Caco-2 (cell line): ENCODE results near the gene CASP7. TPM values are rescaled to one million over a fixed set of nuclear protein-coding genes. Genes with fewer than 3 reads are reported as not detected.

Source experiments
- BruUV-seq: library from RNA; stranded (reverse); fragments of 400-500 nt; replicated peaks from 2 replicates; lab custom pipeline; 2021; lab: Mats Ljungman, UMichigan
- CTCF ChIA-PET: fragments of 300-600 bp; sonication (Branson Sonifier 250); formaldehyde crosslinking; loops from one replicate; lab custom pipeline; 2022; ENCODE audit warnings: antibody characterized with exemption; lab: Charles Lee
- POLR2A ChIA-PET: fragments of 300-600 bp; sonication (Branson Sonifier 250); formaldehyde crosslinking; loops from one replicate; lab custom pipeline; 2022; ENCODE audit warnings: antibody characterized with exemption; lab: Charles Lee
- DNase-seq, 2 experiments: peaks; one replicate each; pipeline versions ENCODE4 v3.0.0 to v3.0.0-alpha.2; 2020 to 2022
- H3K27me3 ChIP-seq: replicated peaks from 2 replicates; pipeline ENCODE4 v1.6.0; 2011; ENCODE audit warnings: low read length; ENCODE audit not compliant: control insufficient read depth, insufficient read depth
- H3K36me3 ChIP-seq: 2 replicates; pipeline ENCODE4 v1.5.1; 2011; ENCODE audit warnings: low read length; ENCODE audit not compliant: control insufficient read depth, insufficient read depth
- H3K4me1 ChIP-seq: fragments of 250-450 bp; sonication (Bioruptor Pico); 2 replicates; pipeline ENCODE4 v1.5.1; 2020; ENCODE audit warnings: mild to moderate bottlenecking
- H3K4me3 ChIP-seq: 2 replicates; pipeline ENCODE4 v1.5.1; 2011; ENCODE audit warnings: low read depth, mild to moderate bottlenecking, control low read depth, low read length
- H3K9me3 ChIP-seq: fragments of 250-450 bp; sonication (Bioruptor Pico); 2 replicates; pipeline ENCODE4 v1.5.1; 2020; ENCODE audit warnings: mild to moderate bottlenecking, moderate library complexity
- H3K27ac Mint-ChIP-seq: one replicate; pipeline ENCODE4 v1.8.0; 2022; ENCODE audit warnings: mixed read lengths; ENCODE audit not compliant: unreplicated experiment
- H3K27me3 Mint-ChIP-seq: one replicate; pipeline ENCODE4 v1.8.0; 2022; ENCODE audit warnings: mixed read lengths; ENCODE audit not compliant: insufficient read depth, unreplicated experiment
- H3K36me3 Mint-ChIP-seq: one replicate; pipeline ENCODE4 v1.8.0; 2022; ENCODE audit warnings: mild to moderate bottlenecking, mixed read lengths; ENCODE audit not compliant: insufficient read depth, unreplicated experiment
- H3K4me1 Mint-ChIP-seq: one replicate; pipeline ENCODE4 v1.8.0; 2022; ENCODE audit warnings: low read depth, mixed read lengths; ENCODE audit not compliant: unreplicated experiment
- H3K4me3 Mint-ChIP-seq: one replicate; pipeline ENCODE4 v1.8.0; 2022; ENCODE audit warnings: mild to moderate bottlenecking, moderate library complexity, mixed read lengths; ENCODE audit not compliant: unreplicated experiment
- H3K9me3 Mint-ChIP-seq: one replicate; pipeline ENCODE4 v1.8.0; 2022; ENCODE audit warnings: mixed read lengths; ENCODE audit not compliant: unreplicated experiment
- intact Hi-C: fragments of 100-400 bp; cut with micrococcal nuclease; formaldehyde crosslinking; loops from one replicate; pipeline ENCODE4 v1.10.0; 2022; ENCODE audit not compliant: unreplicated experiment
- total RNA-seq: library from RNA; stranded (reverse); gene quantifications from 2 replicates; pipeline ENCODE4 v1.2.3, GENCODE V29; 2022
- TF ChIP-seq, protein P1 (sequence below), 2 experiments: fragments of 200-600 bp in 1 of 2; IDR thresholded peaks; 1 replicate in 1 of 2; 2 replicates in 1 of 2; pipeline versions ENCODE4 v1.5.1 to v1.8.0; 2011 to 2022; ENCODE audit warnings: antibody characterized with exemption in 1 of 2, control low read depth in 1 of 2, inconsistent platforms in 1 of 2, low read depth in 1 of 2, low read length in 1 of 2, mild to moderate bottlenecking in 1 of 2, moderate library complexity in 1 of 2; ENCODE audit not compliant: insufficient read depth in 1 of 2, severe bottlenecking in 1 of 2, unreplicated experiment in 1 of 2

CASP7 gene
- total RNA-seq, 1 experiment from 2014 or later = 23.9 TPM

GRCh38 chr10:113647812-113648211, 31.9 kb upstream of the CASP7 start:
- no peaks in the 10 kb centered on the region for H3K9me3 Mint-ChIP-seq
- TF ChIP-seq, protein P1, sequence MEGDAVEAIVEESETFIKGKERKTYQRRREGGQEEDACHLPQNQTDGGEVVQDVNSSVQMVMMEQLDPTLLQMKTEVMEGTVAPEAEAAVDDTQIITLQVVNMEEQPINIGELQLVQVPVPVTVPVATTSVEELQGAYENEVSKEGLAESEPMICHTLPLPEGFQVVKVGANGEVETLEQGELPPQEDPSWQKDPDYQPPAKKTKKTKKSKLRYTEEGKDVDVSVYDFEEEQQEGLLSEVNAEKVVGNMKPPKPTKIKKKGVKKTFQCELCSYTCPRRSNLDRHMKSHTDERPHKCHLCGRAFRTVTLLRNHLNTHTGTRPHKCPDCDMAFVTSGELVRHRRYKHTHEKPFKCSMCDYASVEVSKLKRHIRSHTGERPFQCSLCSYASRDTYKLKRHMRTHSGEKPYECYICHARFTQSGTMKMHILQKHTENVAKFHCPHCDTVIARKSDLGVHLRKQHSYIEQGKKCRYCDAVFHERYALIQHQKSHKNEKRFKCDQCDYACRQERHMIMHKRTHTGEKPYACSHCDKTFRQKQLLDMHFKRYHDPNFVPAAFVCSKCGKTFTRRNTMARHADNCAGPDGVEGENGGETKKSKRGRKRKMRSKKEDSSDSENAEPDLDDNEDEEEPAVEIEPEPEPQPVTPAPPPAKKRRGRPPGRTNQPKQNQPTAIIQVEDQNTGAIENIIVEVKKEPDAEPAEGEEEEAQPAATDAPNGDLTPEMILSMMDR (IDR thresholded peaks at IDR 0.05; ENCODE audit: insufficient read depth in 1 of 2, low read depth in 1 of 2, low read length in 1 of 2, severe bottlenecking in 1 of 2, unreplicated experiment in 1 of 2) = no peak
- no peak overlapping the region for H3K4me3 Mint-ChIP-seq
- peaks cover 13% of the 10 kb centered on the region; the same call in 1 of the 2 replicates for H3K4me1 ChIP-seq
- POLR2A ChIA-PET = no interaction called here
- no peaks in the 10 kb centered on the region for H3K36me3 ChIP-seq
- CTCF ChIA-PET = no interaction called here
- H3K27me3 ChIP-seq = no peaks in the 10 kb centered on the region
- no peaks in the 10 kb centered on the region for H3K36me3 Mint-ChIP-seq
- H3K4me1 Mint-ChIP-seq = peaks cover 6% of the 10 kb centered on the region
- no peak for DNase-seq
- intact Hi-C loops = no loop called here
- H3K27ac Mint-ChIP-seq = no peak overlapping the region
- BruUV-seq = no TSS peak
- no peaks in the 10 kb centered on the region for H3K9me3 ChIP-seq
- no peaks in the 10 kb centered on the region for H3K27me3 Mint-ChIP-seq
- no peak overlapping the region for H3K4me3 ChIP-seq

- BruUV-seq = no TSS peak
- TF ChIP-seq, protein P1 (IDR thresholded peaks at IDR 0.05; ENCODE audit: insufficient read depth in 1 of 2, low read depth in 1 of 2, low read length in 1 of 2, severe bottlenecking in 1 of 2, unreplicated experiment in 1 of 2) = no peak
- intact Hi-C loops = no loop called here
- Histone ChIP-seq H3K36me3 (no peaks in the 10 kb centered on the region), H3K27me3 (0 out of 2 replicates have a peak, but pooled peaks cover 1% of the 10 kb centered on the region), H3K4me1 (peaks cover 9% of the 10 kb centered on the region; the same call in 1 of the 2 replicates), H3K9me3 (no peaks in the 10 kb centered on the region), H3K4me3 (no peak overlapping the region)
- CTCF ChIA-PET = no interaction called here
- POLR2A ChIA-PET = no interaction called here
- DNase-seq = no peak
- no peaks in the 10 kb centered on the region for H3K36me3 Mint-ChIP-seq
- H3K4me1 Mint-ChIP-seq = peaks cover 6% of the 10 kb centered on the region
- H3K4me3 Mint-ChIP-seq = no peak overlapping the region
- no peak overlapping the region for H3K27ac Mint-ChIP-seq
- no peaks in the 10 kb centered on the region for H3K9me3 Mint-ChIP-seq
- no peaks in the 10 kb centered on the region for H3K27me3 Mint-ChIP-seq
These were observed 31.2 kb upstream of the CASP7 start for GRCh38 chr10:113648478-113648877.

DNA sequence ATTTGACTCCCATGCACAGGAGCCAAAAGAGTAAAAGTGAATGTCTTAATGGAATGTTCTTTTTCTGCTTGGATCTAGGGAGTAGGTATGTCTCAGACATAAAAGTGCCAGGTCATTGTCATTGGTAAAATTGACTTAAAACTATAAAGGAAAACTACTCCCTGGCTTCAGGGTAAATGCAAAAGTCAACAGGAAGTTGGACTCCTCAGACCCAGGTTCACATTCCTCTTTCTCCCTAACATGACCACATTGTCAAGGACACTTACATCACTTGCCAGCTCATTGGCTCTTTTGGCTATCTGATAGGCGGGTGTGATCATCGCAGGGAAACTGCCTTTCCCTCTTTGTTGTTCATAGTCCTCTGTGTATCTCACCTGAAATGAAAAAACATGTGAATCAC, 29.5 kb upstream of the CASP7 start:
- intact Hi-C loops = no loop called here
- Mint-ChIP-seq H3K9me3 (no peaks in the 10 kb centered on the region), H3K36me3 (no peaks in the 10 kb centered on the region), H3K27ac (no peak overlapping the region), H3K4me3 (no peak overlapping the region), H3K4me1 (no peaks in the 10 kb centered on the region), H3K27me3 (peaks cover 8% of the 10 kb centered on the region)
- ChIA-PET POLR2A (no interaction called here), CTCF (no interaction called here)
- H3K27me3 ChIP-seq = 0 out of 2 replicates have a peak, but pooled peaks cover 1% of the 10 kb centered on the region
- no TSS peak for BruUV-seq
- no peaks in the 10 kb centered on the region for H3K36me3 ChIP-seq
- TF ChIP-seq, protein P1 (IDR thresholded peaks at IDR 0.05; ENCODE audit: insufficient read depth in 1 of 2, low read depth in 1 of 2, low read length in 1 of 2, severe bottlenecking in 1 of 2, unreplicated experiment in 1 of 2) = no peak
- DNase-seq = no peak
- no peaks in the 10 kb centered on the region for H3K4me1 ChIP-seq
- no peak overlapping the region for H3K4me3 ChIP-seq
- no peaks in the 10 kb centered on the region for H3K9me3 ChIP-seq
